Activated CD4-positive, alpha-beta T cell treated with anti-CD3 and anti-CD28 coated beads for 48 hours (primary cell): ENCODE results near the gene PAPPA2.
"Not testable (repeated sequence)": the region's sequence is repeated elsewhere in the genome, so short reads cannot be mapped to it uniquely, and the experiment has no call there.

ENCODE experiments used
- DNase-seq: peaks from one replicate; pipeline ENCODE4 v3.0.0-alpha.2; 2020

PAPPA2 gene

GRCh38 chr1:176552217-176552991 is 89.4 kb downstream of the PAPPA2 start:
- DNase-seq = no peak

- no peak for DNase-seq
Measured at GRCh38 chr1:176552999-176553398, 90.0 kb downstream of the PAPPA2 start.

- no peak for DNase-seq
Measured at GRCh38 chr1:176556288-176556687, 93.3 kb downstream of the PAPPA2 start.

DNA sequence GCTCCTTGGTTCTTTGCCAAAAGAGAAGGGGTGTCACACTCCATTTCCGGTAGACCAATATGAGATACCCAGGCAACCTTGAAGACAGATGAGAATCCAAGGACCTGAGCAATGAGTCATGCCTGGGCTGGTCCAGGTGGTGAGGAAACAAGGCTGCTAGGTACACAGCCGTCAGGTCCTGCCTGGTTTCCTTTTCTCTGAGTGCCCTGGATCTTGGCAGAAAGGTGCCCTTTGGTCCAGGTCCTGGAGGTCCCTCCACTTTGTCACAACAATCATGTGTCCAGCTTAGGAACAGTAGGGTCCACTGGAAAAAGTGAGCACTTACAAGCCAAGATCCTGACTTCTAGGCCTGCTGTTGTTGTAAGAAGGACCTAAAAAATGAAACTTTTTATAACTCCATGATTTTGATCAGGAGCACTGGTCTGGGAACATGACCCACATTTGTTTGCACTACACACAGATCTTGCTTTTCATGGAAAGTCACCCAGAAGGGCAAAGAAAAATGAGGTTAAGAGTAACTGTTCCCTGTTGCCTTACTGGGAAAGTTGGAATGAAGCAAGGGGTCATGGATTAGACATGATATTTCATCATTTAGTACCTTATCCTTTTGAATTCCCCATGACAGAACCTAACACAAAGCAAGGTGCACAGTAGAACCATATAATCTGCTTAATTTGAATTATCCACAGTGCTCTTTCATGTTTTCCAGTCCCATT is 94.7 kb downstream of the PAPPA2 start:
- no peak for DNase-seq

DNA sequence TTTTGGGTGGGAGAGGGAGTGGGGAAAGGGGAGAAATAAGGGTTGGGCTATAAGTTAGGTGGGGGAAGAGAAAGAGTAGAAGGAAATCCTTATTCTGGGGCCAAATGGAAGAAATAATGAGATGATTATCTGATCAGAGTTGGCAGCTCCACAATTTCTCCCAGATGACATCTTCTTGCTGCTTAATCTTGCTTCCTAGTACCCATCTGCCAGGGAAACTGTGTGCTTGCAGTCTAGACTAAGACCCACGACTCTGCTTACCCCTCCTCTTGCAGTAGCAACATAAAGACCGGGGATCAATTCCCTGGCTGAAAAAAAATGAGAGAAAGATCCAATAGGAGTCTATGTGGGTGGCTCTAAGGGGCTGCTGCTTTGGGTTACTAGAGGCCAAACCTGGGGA is 95.6 kb downstream of the PAPPA2 start:
- DNase-seq = no peak

GRCh38 chr1:176559474-176559873 is 96.5 kb downstream of the PAPPA2 start:
- DNase-seq = no peak

DNA sequence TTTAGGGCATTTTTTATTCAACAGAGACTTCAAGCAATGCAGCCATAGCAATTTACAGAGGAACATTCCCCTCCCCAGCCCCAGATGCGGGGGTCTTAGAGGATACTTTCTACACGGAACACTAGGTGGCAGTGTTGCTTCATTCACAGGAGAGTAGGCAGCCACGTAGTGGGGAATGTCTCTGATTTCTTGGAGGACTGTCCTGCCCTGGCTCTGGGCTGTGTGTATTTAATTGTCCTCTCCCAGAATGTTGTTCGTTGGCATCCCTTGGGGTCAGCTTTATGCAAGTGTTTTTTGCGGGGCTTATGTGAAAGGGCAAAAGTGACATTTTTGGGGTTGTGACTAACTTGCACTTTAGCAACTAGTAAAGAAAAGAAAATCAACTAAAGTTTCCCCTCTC is 96.9 kb downstream of the PAPPA2 start:
- DNase-seq = peak; percentile 28

GRCh38 chr1:176560681-176561080 is 97.7 kb downstream of the PAPPA2 start:
- DNase-seq = no peak

DNA sequence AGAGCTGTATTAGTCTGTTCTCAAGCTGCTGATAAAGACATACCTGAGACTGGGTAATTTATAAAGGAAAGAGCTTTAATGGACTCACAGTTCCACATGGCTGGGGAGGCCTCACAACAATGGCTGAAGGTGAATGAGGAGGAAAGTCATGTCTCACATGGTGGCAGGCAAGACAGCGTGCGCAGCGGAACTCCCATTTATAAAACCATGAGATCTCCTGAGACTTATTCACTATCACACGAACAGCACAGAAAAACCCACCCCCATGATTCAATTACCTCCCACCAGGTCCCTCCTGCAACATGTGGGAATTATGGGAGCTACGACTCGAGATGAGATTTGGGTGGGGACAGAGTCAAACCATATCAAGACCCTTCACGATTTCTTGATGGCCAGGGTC is 98.8 kb downstream of the PAPPA2 start:
- not testable (repeated sequence) for DNase-seq

DNA sequence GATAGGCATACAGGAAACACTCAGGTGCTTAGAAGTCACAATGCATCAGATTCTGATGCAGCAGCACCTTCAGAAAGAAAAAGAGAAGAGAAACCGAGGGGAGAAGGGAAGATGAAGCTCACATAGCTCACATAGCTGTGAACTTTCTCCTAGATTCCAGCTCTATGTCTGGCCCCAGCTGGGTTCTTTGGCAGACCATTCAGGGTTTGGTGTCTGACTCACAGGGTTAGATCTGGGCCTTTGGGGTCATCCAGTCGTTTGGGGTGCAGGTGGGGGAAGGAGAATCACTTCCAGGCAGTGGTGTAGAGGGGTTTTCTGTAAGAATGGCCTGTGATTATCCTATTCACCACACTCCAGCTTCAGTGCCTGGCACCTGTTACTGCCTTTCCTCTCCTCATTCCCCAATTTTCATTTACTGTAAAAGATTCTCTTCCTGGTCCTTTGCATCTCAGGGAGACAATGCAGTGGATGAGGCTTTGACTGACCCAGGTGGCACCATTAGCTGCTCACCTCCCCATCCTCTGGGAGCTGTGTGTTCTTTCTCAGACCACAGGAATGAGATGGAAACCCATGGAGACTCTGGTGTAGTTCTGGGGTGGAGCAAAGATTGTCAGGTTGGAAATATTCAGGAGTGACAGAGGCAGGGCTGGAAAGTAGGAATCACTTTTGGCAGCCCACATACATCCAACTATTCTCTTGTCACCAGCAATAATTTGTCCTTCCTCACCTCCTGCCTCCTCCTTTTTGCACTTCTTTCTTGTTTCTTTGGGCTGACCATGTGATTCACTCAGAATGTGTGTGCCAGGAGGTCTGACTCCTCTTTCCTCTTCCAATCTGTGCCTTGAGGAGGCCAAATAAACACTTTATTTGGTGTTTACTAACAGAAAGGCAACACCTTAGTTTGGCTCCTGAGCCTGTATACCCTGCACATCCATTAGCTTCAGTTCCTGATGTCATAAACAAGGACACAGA is 103.3 kb downstream of the PAPPA2 start:
- DNase-seq = no peak

DNA sequence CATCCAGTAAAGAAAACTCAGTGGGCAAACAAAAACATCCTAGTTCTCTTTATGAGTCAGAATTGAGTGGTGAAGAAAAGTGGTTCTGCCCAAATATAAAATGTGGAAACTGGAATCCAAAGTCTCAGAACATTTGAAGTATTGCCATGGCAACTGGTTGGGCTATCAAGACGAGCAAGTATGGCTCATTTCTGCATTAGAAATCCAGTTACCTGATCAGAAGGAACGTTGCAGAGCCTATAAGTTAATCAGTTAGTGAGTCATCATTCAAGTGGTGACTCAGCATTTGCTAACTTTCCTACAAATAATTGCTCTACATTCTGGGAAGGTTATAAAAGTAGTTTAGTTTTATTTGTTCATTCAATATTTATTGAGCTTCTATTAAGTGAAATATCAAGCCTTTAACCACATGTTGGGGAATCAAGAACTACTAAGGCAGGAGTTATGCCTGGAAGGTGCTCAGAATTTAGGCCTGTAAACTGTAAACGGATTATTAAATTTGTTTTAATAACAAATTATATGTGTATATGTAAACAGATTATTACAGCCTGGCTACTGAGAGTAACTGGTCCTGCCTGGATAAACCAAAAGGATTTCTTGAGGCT is 104.3 kb downstream of the PAPPA2 start:
- DNase-seq = no peak

- no peak for DNase-seq
Measured at GRCh38 chr1:176568185-176568584, 105.2 kb downstream of the PAPPA2 start.

GRCh38 chr1:176574756-176575155 is 111.8 kb downstream of the PAPPA2 start:
- DNase-seq = no peak

DNA sequence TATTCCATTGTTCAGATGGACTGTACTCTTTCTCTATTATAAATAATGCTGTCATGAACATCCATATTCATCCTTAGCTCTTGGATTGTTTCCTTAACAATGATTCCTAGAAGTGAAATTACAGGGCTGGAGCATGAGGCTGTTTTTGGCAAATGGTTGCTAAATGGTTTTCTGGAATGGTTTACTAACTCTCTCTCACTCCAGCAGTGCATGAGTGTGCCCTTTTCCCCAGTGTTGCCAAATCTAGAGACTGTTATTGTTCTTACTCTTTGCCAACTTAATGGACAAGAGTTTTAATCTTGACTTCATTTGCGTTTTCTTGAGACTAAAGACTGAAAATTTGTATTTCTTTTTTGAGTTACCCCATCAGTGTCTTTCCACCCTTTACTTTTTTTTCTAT is 113.0 kb downstream of the PAPPA2 start:
- no peak for DNase-seq

DNA sequence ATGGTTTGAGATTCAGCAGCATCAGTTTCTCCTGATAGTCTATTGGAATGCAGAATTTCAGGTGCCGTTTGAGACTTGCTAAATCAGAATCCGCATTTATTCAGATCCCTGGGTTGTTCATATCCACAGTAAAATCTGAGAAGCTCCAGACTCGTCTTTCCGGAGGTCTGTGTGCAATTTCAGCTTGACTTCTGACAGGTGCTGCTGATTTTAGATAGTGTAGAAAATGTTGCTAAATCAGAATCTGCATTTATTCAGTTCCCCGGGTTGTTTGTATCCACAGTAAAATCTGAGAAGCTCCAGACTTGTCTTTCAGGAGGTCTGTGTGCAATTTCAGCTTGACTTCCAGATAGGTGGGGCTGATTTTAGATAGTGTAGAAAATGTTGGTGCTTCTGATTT is 113.7 kb downstream of the PAPPA2 start:
- DNase-seq = no peak

GRCh38 chr1:176577646-176578197 is 114.7 kb downstream of the PAPPA2 start:
- DNase-seq = no peak

- no peak for DNase-seq
Measured at GRCh38 chr1:176579087-176579486, 116.1 kb downstream of the PAPPA2 start.

GRCh38 chr1:176595217-176595616 is 132.2 kb downstream of the PAPPA2 start:
- DNase-seq = no peak

- DNase-seq = no peak
Measured at GRCh38 chr1:176601348-176601747, 138.4 kb downstream of the PAPPA2 start.

DNA sequence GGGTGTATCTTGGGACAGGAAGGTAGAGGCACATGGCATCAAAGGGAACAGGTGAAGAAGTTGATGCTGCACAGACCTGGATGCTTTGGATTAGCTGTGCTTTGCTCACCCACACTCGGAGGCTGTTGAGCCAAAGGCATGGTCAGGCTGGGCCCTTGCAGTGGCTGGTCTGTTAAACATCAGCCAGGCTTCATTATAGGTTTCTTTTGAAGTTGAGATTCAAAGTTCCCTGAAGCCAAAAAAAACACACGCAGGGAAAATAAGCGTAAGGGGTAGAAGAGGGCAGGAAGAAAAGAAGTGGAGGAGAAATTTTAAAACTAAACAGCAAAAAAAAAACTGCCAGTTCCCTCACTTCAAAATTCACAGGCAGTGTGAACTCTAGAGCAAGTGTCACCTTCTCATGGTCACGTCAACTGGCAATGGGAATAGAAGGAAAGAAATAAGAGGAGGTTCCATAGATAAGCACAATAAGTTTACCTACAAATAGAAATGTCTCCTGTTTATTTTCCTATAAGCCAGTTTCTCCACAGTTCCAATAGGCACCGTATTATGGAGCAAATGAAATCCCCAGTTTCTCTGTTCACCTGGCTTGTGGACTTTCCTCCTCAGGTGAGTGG is 139.5 kb downstream of the PAPPA2 start:
- DNase-seq = no peak

DNA sequence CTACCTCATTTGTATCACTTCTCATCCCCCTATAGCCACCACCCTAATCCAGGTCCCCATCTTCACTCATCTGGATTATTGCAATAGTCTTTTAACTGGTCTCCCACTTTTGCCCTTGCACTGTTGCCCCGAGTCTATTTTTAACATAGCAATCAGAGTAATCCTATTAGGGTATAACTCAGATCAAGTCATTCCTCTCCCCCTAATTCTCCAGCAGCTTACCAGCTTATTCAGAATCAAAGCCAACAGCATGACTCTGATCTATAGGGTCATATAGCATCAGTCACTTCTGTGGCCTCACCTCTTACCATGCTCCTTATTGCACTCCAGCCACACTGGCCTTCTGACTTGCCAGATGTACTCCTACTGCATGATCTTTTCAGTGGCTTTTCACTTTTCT is 140.7 kb downstream of the PAPPA2 start:
- no peak for DNase-seq

GRCh38 chr1:176604461-176604860 is 141.5 kb downstream of the PAPPA2 start:
- DNase-seq = no peak
